Measurements from ENCODE around the gene CDK2AP2. TPM values are rescaled to one million over a fixed set of nuclear protein-coding genes. Genes with fewer than 3 reads are reported as not detected.

CDK2AP2 gene
- total and polyA plus RNA-seq, 2 experiments from 2014 or later = 29.6 to 55.2 TPM

DNA sequence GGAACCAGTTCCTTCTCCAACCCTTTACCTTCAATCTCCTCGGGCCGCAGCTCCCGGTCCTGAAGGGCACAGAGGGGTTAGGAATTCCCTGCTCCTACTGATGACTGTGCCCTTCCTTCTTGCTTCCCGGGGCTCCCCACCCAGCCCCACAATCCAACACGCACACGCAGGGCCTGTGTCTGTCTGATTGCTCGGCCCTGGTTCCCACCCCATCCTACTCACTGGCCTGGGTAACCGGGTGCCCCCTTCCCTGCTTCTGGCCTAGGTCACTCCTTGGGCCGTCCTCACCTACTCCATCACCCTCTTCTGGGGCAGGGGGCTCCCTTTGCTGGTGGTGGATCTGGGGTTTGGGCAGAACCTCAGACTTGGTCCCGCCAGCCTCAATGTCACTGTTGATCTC lies 14.0 kb upstream of the CDK2AP2 start:
- no peak for TF ChIP-seq EZH2 (IDR thresholded peaks at IDR 0.05; ENCODE audit: insufficient read depth, poor library complexity, severe bottlenecking)
- TF ChIP-seq EZH2phosphoT487 (IDR thresholded peaks at IDR 0.05; ENCODE audit: insufficient read depth, low read depth) = no peak
- Histone ChIP-seq H3K9ac (no peak overlapping the region), H3K4me1 (ENCODE audit: insufficient read depth) (no peaks in the 10 kb centered on the region), H3K79me2 (ENCODE audit: insufficient read depth) (no peaks in the 10 kb centered on the region), H2AFZ (no peak overlapping the region), H3K4me2 (ENCODE audit: unreplicated experiment) (no peak overlapping the region), H3K4me3 (no peak overlapping the region), H3F3A (ENCODE audit: insufficient read depth) (no peaks in the 10 kb centered on the region), H3K9me2 (ENCODE audit: insufficient read depth) (no peaks in the 10 kb centered on the region), H3K27me3 (replicated peaks; ENCODE audit: insufficient read depth) (no peaks in the 10 kb centered on the region), H3K27ac (no peak overlapping the region), H4K20me1 (ENCODE audit: insufficient read depth) (no peaks in the 10 kb centered on the region), H3K9me3 (ENCODE audit: low read depth) (no peaks in the 10 kb centered on the region), H3K36me3 (ENCODE audit: low read depth) (no peaks in the 10 kb centered on the region)
- no peak for DNase-seq
- in situ Hi-C loops (cut with MboI) = no loop called here
- WGBS, 2 experiments (ENCODE audit: low coverage in 1 of 2, low lambda C conversion rate in 2 of 2, missing lambda C conversion rate in 2 of 2) = 55 to 58% methylated on average over 9 to 10 of the region's 10 CpGs

DNA sequence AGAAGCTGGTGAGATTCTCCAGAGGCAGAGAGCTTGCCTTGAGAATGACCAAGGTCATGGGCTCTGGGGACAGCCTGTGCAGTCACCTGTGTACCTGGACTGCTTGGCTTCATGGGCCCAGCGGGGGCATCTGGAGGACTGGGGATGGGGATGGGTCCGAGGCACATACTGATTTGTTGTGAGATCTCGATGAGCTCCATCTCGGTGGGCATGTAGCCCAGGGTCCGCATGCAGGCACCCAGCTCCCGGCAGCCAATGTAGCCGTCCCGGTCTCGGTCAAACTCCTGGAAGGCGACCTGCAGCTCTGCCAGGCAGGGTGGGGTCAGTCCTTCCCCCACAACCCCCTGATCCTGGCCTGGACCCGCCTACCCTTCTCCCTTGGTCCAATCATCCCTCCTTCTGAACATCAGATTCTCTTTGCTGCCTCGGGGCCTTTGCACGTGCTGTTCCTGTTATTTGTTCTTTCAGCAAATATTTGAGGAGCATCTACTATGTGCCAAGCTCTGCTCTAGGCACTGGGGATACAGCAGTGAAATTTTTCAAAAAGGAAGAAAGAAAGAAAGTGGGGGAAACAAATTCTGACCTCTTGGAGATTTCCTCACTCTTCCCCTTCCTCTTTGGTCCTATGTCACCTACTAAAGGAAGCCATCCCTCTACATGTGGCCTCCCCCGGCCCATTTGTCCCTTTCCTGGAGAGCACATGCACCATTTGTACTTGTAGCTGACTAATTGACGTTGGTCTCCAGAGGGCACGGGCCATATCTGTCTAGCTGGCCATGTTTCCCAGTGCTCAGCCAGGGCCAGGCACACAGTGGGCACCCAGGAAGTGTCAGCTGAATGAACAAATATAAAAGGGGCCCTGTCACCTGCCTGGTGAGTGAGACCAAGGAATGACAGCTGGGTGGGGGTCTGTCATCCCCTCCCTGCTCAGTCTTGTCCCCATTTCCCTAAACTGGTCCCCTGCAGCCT lies 13.2 kb upstream of the CDK2AP2 start:
- WGBS, 2 experiments (ENCODE audit: low coverage in 1 of 2, low lambda C conversion rate in 2 of 2, missing lambda C conversion rate in 2 of 2) = 71 to 77% methylated on average over 13 to 14 of the region's 16 CpGs
- Histone ChIP-seq H3K79me2 (ENCODE audit: insufficient read depth) (no peaks in the 10 kb centered on the region), H3F3A (ENCODE audit: insufficient read depth) (no peaks in the 10 kb centered on the region), H2AFZ (no peak overlapping the region), H3K9me2 (ENCODE audit: insufficient read depth) (no peaks in the 10 kb centered on the region), H3K9ac (no peak overlapping the region), H3K4me2 (ENCODE audit: unreplicated experiment) (no peak overlapping the region), H3K4me3 (no peak overlapping the region), H3K27ac (no peak overlapping the region), H4K20me1 (ENCODE audit: insufficient read depth) (no peaks in the 10 kb centered on the region), H3K9me3 (ENCODE audit: low read depth) (no peaks in the 10 kb centered on the region), H3K36me3 (ENCODE audit: low read depth) (no peaks in the 10 kb centered on the region), H3K27me3 (replicated peaks; ENCODE audit: insufficient read depth) (no peaks in the 10 kb centered on the region), H3K4me1 (ENCODE audit: insufficient read depth) (no peaks in the 10 kb centered on the region)
- in situ Hi-C loops (cut with MboI) = no loop called here
- DNase-seq = no peak
- no peak for TF ChIP-seq EZH2phosphoT487 (IDR thresholded peaks at IDR 0.05; ENCODE audit: insufficient read depth, low read depth)
- no peak for TF ChIP-seq EZH2 (IDR thresholded peaks at IDR 0.05; ENCODE audit: insufficient read depth, poor library complexity, severe bottlenecking)

DNA sequence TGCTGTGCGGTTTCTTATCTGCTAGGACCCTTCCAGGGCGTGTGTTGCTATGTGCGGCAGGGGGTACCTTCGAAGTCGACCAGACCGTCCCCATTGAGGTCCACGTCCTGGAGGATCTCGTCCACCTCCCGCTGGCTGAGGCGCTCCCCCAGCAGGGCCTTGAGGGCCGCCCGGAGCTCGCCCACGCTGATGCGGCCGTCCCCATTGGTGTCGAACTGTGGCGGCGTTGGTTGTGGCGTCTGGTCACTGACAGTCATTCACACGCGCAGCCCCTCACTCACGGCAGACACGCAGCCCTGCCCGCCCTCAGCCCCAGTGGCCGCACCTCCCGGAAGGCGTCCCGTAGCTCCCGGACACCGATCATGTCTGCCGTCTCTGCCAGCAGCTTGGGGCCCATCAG lies 11.8 kb upstream of the CDK2AP2 start:
- Histone ChIP-seq H3K79me2 (ENCODE audit: insufficient read depth) (no peaks in the 10 kb centered on the region), H3K27me3 (replicated peaks; ENCODE audit: insufficient read depth) (peaks cover 4% of the 10 kb centered on the region; the same call in 1 of the 2 replicates), H3K9me2 (ENCODE audit: insufficient read depth) (no peaks in the 10 kb centered on the region), H3K4me2 (ENCODE audit: unreplicated experiment) (no peak overlapping the region), H3K27ac (no peak overlapping the region), H3K9me3 (ENCODE audit: low read depth) (no peaks in the 10 kb centered on the region), H2AFZ (no peak overlapping the region), H3F3A (ENCODE audit: insufficient read depth) (no peaks in the 10 kb centered on the region), H3K4me3 (no peak overlapping the region), H3K4me1 (ENCODE audit: insufficient read depth) (no peaks in the 10 kb centered on the region), H4K20me1 (ENCODE audit: insufficient read depth) (no peaks in the 10 kb centered on the region), H3K9ac (no peak overlapping the region), H3K36me3 (ENCODE audit: low read depth) (no peaks in the 10 kb centered on the region)
- in situ Hi-C loops (cut with MboI) = no loop called here
- WGBS, 2 experiments (ENCODE audit: low coverage in 1 of 2, low lambda C conversion rate in 2 of 2, missing lambda C conversion rate in 2 of 2) = 77 to 80% methylated on average over 32 of the region's 32 CpGs
- DNase-seq = no peak
- TF ChIP-seq EZH2phosphoT487 (IDR thresholded peaks at IDR 0.05; ENCODE audit: insufficient read depth, low read depth) = no peak
- TF ChIP-seq EZH2 (IDR thresholded peaks at IDR 0.05; ENCODE audit: insufficient read depth, poor library complexity, severe bottlenecking) = no peak

DNA sequence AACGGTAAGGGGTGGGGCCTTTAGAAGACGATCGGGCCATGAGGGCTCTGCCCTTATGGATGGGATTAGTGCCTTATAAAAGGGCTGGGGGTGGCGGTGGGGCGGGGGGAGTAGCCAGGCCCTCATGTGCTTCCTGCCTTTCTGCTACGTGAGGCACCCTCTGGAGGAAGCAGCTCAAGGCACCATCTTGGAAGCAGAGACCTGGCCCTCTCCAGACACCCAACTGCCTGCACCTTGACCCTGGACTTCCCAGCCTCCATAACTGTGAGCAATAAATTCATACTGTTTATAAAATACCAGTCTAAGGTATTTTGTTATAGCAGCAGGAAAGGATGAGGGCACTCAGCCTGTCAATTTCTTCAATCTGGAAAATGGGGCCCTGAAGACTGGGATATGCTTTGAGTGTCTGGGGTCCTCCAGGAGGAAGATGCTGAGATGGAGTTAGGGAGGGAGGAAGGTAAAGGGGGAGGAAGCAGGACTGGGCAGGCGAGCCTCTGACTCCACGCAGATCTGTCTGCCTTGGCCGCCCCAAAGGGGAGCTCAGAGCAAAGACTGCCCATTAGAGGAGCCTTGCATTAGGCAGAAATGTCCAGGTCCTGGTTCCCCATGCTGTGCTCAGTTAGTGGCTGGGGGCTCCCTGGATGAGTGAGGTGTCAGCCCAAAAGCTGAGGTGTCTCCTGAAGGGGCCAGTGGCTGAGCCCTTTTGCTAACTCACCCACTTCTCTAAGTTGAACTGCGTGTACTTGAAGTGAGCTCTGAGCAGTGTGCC lies 10.0 kb upstream of the CDK2AP2 start:
- Histone ChIP-seq H4K20me1 (ENCODE audit: insufficient read depth) (no peaks in the 10 kb centered on the region), H3K9ac (no peak overlapping the region), H3K27ac (no peak overlapping the region), H3K4me3 (no peak overlapping the region), H2AFZ (no peak overlapping the region), H3K36me3 (ENCODE audit: low read depth) (no peaks in the 10 kb centered on the region), H3K9me2 (ENCODE audit: insufficient read depth) (no peaks in the 10 kb centered on the region), H3K27me3 (replicated peaks; ENCODE audit: insufficient read depth) (peaks cover 14% of the 10 kb centered on the region; the same call in 1 of the 2 replicates), H3F3A (ENCODE audit: insufficient read depth) (no peaks in the 10 kb centered on the region), H3K9me3 (ENCODE audit: low read depth) (no peaks in the 10 kb centered on the region), H3K79me2 (ENCODE audit: insufficient read depth) (no peaks in the 10 kb centered on the region), H3K4me1 (ENCODE audit: insufficient read depth) (no peaks in the 10 kb centered on the region), H3K4me2 (ENCODE audit: unreplicated experiment) (no peak overlapping the region)
- WGBS, 2 experiments (ENCODE audit: low coverage in 1 of 2, low lambda C conversion rate in 2 of 2, missing lambda C conversion rate in 2 of 2) = 35 to 44% methylated on average over 10 of the region's 10 CpGs
- no peak for TF ChIP-seq EZH2 (IDR thresholded peaks at IDR 0.05; ENCODE audit: insufficient read depth, poor library complexity, severe bottlenecking)
- no peak for TF ChIP-seq EZH2phosphoT487 (IDR thresholded peaks at IDR 0.05; ENCODE audit: insufficient read depth, low read depth)
- in situ Hi-C loops (cut with MboI) = no loop called here
- DNase-seq = no peak

Data from GM23248 (cell line).